HEK293 (cell line): ENCODE data around the gene ASTN2.

Source experiments
- CTCF ChIA-PET: fragments of 350-600 bp; formaldehyde crosslinking; extraction: SDS; loops from one replicate; lab custom pipeline; 2021; ENCODE audit warnings: antibody characterized with exemption; lab: Yijun Ruan, JAX
- POLR2A ChIA-PET: fragments of 300-600 bp; formaldehyde crosslinking; extraction: SDS; loops from one replicate; lab custom pipeline; 2020; ENCODE audit warnings: antibody characterized with exemption, inconsistent platforms; lab: Yijun Ruan, JAX
- H3K27ac ChIP-seq: fragments of 200-500 bp; sonication (Bioruptor generic); 2 replicates; pipeline ENCODE4 v1.5.1; 2014; ENCODE audit warnings: low read depth, low read length, control low read depth, inconsistent platforms; ENCODE audit errors: extremely low read depth
- H3K36me3 ChIP-seq, 2 experiments: fragments of 200-500 bp in 1 of 2; sonication (Bioruptor generic) in 1 of 2; 1 replicate in 1 of 2; 2 replicates in 1 of 2; pipeline ENCODE4 v1.5.1; 2014 to 2017; ENCODE audit warnings: inconsistent platforms in 2 of 2, low read length in 2 of 2; ENCODE audit not compliant: control insufficient read depth in 2 of 2, insufficient read depth in 1 of 2
- H3K4me1 ChIP-seq: fragments of 200-500 bp; sonication (Bioruptor generic); 2 replicates; pipeline ENCODE4 v1.5.1; 2014; ENCODE audit warnings: mild to moderate bottlenecking, low read length, inconsistent platforms; ENCODE audit not compliant: control insufficient read depth, insufficient read depth
- H3K4me3 ChIP-seq: 2 replicates; pipeline ENCODE4 v1.5.1; 2011; ENCODE audit warnings: low read depth, mild to moderate bottlenecking, control low read depth, low read length, moderate library complexity
- H3K9me3 ChIP-seq: fragments of 200-500 bp; sonication (Bioruptor generic); 2 replicates; pipeline ENCODE4 v1.5.1; 2014; ENCODE audit warnings: low read depth, low read length, inconsistent platforms; ENCODE audit not compliant: control insufficient read depth, insufficient read depth
- KLF7 ChIP-seq: fragments of 450-650 bp; formaldehyde crosslinking; IDR thresholded peaks from 2 replicates; pipeline ENCODE4 v1.5.1; 2016; ENCODE audit warnings: missing biosample characterization, missing genetic modification characterization, borderline replicate concordance
- OSR2 ChIP-seq: fragments of 450-650 bp; formaldehyde crosslinking; IDR thresholded peaks from 2 replicates; pipeline ENCODE4 v1.5.1; 2016; ENCODE audit warnings: missing biosample characterization, missing genetic modification characterization
- SCRT2 ChIP-seq: fragments of 450-650 bp; formaldehyde crosslinking; IDR thresholded peaks from 2 replicates; pipeline ENCODE4 v1.5.1; 2016; ENCODE audit warnings: missing biosample characterization, missing genetic modification characterization
- SP3 ChIP-seq: fragments of 450-650 bp; formaldehyde crosslinking; IDR thresholded peaks from 2 replicates; pipeline ENCODE4 v1.5.1; 2016; ENCODE audit warnings: missing biosample characterization, missing genetic modification characterization
- ZBTB21 ChIP-seq: fragments of 450-650 bp; formaldehyde crosslinking; IDR thresholded peaks from 2 replicates; pipeline ENCODE4 v1.5.1; 2017; ENCODE audit warnings: missing biosample characterization, missing genetic modification characterization
- ZNF169 ChIP-seq: fragments of 450-650 bp; formaldehyde crosslinking; IDR thresholded peaks from 2 replicates; pipeline ENCODE4 v1.5.1; 2016; ENCODE audit warnings: missing biosample characterization, missing genetic modification characterization
- ZNF175 ChIP-seq: fragments of 450-650 bp; formaldehyde crosslinking; IDR thresholded peaks from 2 replicates; pipeline ENCODE4 v1.5.1; 2016; ENCODE audit warnings: missing biosample characterization, missing genetic modification characterization
- ZNF184 ChIP-seq: fragments of 450-650 bp; IDR thresholded peaks from 2 replicates; pipeline ENCODE4 v1.5.1; 2018; ENCODE audit warnings: missing biosample characterization, mild to moderate bottlenecking, missing genetic modification characterization
- ZNF26 ChIP-seq: fragments of 450-650 bp; formaldehyde crosslinking; IDR thresholded peaks from 2 replicates; pipeline ENCODE4 v1.5.1; 2016; ENCODE audit warnings: missing biosample characterization, missing genetic modification characterization
- ZNF280C ChIP-seq: fragments of 450-650 bp; formaldehyde crosslinking; IDR thresholded peaks from 2 replicates; pipeline ENCODE4 v1.5.1; 2016; ENCODE audit warnings: missing biosample characterization, missing genetic modification characterization
- ZNF366 ChIP-seq: fragments of 450-650 bp; formaldehyde crosslinking; conservative IDR thresholded peaks from 2 replicates; pipeline ENCODE4 v1.5.1; 2016; ENCODE audit warnings: missing biosample characterization, missing genetic modification characterization
- ZNF48 ChIP-seq: fragments of 450-650 bp; formaldehyde crosslinking; IDR thresholded peaks from 2 replicates; pipeline ENCODE4 v1.5.1; 2016; ENCODE audit warnings: missing biosample characterization, missing genetic modification characterization
- ZNF501 ChIP-seq: fragments of 450-650 bp; formaldehyde crosslinking; IDR thresholded peaks from 2 replicates; pipeline ENCODE4 v1.5.1; 2016; ENCODE audit warnings: missing biosample characterization, missing genetic modification characterization
- ZNF549 ChIP-seq: fragments of 450-650 bp; IDR thresholded peaks from 2 replicates; pipeline ENCODE4 v1.5.1; 2018; ENCODE audit warnings: missing biosample characterization, missing genetic modification characterization, mild to moderate bottlenecking, inconsistent platforms, moderate library complexity
- ZNF585B ChIP-seq: fragments of 450-650 bp; formaldehyde crosslinking; IDR thresholded peaks from 2 replicates; pipeline ENCODE4 v1.5.1; 2016; ENCODE audit warnings: missing biosample characterization, missing genetic modification characterization
- ZNF629 ChIP-seq: fragments of 450-650 bp; formaldehyde crosslinking; IDR thresholded peaks from 2 replicates; pipeline ENCODE4 v1.5.1; 2017; ENCODE audit warnings: missing biosample characterization, missing genetic modification characterization
- ZNF747 ChIP-seq: fragments of 450-650 bp; formaldehyde crosslinking; IDR thresholded peaks from 2 replicates; pipeline ENCODE4 v1.5.1; 2016; ENCODE audit warnings: missing biosample characterization, missing genetic modification characterization
- ZNF843 ChIP-seq: fragments of 450-650 bp; formaldehyde crosslinking; IDR thresholded peaks from 2 replicates; pipeline ENCODE4 v1.5.1; 2016; ENCODE audit warnings: missing biosample characterization, missing genetic modification characterization
- TF ChIP-seq, protein P1 (sequence below): fragments of 450-650 bp; IDR thresholded peaks from 2 replicates; pipeline ENCODE4 v1.5.1; 2018; ENCODE audit warnings: missing biosample characterization, missing genetic modification characterization
- TF ChIP-seq, protein P2 (sequence below): fragments of 450-650 bp; formaldehyde crosslinking; IDR thresholded peaks from 2 replicates; pipeline ENCODE4; 2016; ENCODE audit warnings: missing biosample characterization, missing genetic modification characterization

Gene ASTN2

GRCh38 chr9:116525611-116526010 is 889.2 kb downstream of the ASTN2 start:
- POLR2A ChIA-PET, result no interaction called here
- Histone ChIP-seq H3K4me3 (no peak overlapping the region), H3K36me3 (no peaks in the 10 kb centered on the region), H3K9me3 (no peaks in the 10 kb centered on the region), H3K27ac (no peak overlapping the region), H3K4me1 (no peaks in the 10 kb centered on the region)
- TF ChIP-seq ZNF169 (tag by site-specific recombination) (no peak), KLF7 (tag by site-specific recombination) (no peak), ZNF48 (no peak), OSR2 (tag by site-specific recombination) (no peak), ZNF501 (no peak)
- CTCF ChIA-PET, result no interaction called here

GRCh38 chr9:116524778-116525470 is 889.9 kb downstream of the ASTN2 start:
- CTCF ChIA-PET, result interaction anchor here (0.6 kb wide), 1 partner anchor 1298 kb away, joined by 4 read pairs; no protein-coding TSS in a partner anchor
- POLR2A ChIA-PET, result no interaction called here
- no peak for TF ChIP-seq SCRT2 (tag by site-specific recombination)
- no peak for TF ChIP-seq ZNF747 (tag by site-specific recombination)
- no peak for TF ChIP-seq ZBTB21 (tag by site-specific recombination)
- TF ChIP-seq ZNF843 (tag by site-specific recombination), result no peak
- TF ChIP-seq ZNF366, result no peak
- no peak for TF ChIP-seq ZNF175 (tag by site-specific recombination)
- TF ChIP-seq ZNF280C (tag by site-specific recombination), result no peak
- TF ChIP-seq ZNF26 (tag by site-specific recombination), result no peak
- TF ChIP-seq, protein P1, sequence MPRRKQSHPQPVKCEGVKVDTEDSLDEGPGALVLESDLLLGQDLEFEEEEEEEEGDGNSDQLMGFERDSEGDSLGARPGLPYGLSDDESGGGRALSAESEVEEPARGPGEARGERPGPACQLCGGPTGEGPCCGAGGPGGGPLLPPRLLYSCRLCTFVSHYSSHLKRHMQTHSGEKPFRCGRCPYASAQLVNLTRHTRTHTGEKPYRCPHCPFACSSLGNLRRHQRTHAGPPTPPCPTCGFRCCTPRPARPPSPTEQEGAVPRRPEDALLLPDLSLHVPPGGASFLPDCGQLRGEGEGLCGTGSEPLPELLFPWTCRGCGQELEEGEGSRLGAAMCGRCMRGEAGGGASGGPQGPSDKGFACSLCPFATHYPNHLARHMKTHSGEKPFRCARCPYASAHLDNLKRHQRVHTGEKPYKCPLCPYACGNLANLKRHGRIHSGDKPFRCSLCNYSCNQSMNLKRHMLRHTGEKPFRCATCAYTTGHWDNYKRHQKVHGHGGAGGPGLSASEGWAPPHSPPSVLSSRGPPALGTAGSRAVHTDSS, result no peak
- TF ChIP-seq ZNF184 (tag by site-specific recombination), result no peak
- TF ChIP-seq ZNF629 (tag by site-specific recombination), result no peak
- TF ChIP-seq ZNF549 (tag by site-specific recombination), result no peak
- TF ChIP-seq SP3 (tag by site-specific recombination), result no peak
- TF ChIP-seq, protein P2, sequence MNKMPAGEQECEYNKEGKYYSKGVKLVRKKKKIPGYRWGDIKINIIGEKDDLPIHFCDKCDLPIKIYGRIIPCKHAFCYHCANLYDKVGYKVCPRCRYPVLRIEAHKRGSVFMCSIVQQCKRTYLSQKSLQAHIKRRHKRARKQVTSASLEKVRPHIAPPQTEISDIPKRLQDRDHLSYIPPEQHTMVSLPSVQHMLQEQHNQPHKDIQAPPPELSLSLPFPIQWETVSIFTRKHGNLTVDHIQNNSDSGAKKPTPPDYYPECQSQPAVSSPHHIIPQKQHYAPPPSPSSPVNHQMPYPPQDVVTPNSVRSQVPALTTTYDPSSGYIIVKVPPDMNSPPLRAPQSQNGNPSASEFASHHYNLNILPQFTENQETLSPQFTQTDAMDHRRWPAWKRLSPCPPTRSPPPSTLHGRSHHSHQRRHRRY (tag by site-specific recombination), result no peak
- no peak for TF ChIP-seq ZNF585B
- H3K9me3 ChIP-seq, result no peaks in the 10 kb centered on the region
- H3K27ac ChIP-seq, result no peak overlapping the region
- no peaks in the 10 kb centered on the region for H3K4me1 ChIP-seq
- no peaks in the 10 kb centered on the region for H3K36me3 ChIP-seq
- H3K4me3 ChIP-seq, result no peak overlapping the region
